Activated T-helper 1 cell treated with Interleukin-2 at 50 U/mL for 16 hours (primary cell): ENCODE measurements around the gene NUP214.
"Not testable (repeated sequence)": the region's sequence is repeated elsewhere in the genome, so short reads cannot be mapped to it uniquely, and the experiment has no call there.

Experiments
- DNase-seq: peaks from one replicate; pipeline ENCODE4 v3.0.0-alpha.2; 2020; ENCODE audit warnings: low read depth

NUP214 gene

DNA sequence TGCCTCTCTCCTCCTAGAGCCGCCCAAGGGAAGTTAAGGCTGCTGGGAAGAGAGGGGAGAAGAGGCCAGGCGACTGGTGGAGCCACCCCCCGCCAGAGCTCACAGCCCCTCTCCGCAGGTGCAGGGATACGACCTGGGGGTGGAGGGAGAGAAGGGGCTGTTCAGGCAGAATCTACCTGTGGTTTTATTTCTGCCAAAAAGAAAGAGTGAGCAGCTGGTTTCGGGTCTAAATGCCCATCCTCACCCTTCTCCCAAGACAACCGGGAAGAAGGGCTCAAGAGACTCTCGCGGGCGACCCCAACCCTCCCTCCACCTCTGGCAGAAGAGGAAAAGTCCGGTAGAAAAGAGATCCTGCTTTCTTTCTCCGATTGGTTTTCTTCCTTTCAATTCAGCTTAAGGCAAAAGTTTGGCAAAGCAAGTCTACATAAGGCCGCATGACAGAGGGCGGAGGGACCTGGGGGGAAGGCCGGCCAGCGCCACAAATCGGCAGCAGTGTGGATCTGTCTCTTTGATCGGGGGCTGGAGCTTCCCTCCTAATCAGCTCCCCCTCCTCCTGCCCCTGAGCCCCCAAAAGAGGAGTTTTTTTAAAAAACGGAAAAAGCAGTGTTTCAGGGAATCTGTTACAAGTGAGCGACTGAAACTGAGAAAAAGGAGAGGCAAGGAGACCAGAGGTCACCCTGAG is 134.7 kb downstream of the NUP214 start:
- DNase-seq: no peak

GRCh38 chr9:131260751-131261452 is 135.5 kb downstream of the NUP214 start:
- DNase-seq: no peak

GRCh38 chr9:131262327-131263032 is 137.1 kb downstream of the NUP214 start:
- DNase-seq: no peak

DNA sequence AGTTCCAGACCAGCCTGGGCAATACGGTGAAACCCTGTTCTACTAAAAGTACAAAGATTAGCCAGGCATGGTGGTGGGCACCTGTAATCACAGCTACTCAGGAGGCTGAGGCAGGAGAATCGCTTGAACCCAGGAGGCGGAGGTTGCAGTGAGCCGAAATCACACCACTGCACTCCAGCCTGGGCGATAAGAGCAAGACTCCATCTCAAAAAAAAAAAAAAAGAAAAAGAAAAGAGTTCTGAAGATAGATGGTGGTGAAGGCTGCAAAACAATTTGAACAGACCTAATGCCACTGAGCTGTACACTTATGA is 137.6 kb downstream of the NUP214 start:
- not testable (repeated sequence) for DNase-seq

GRCh38 chr9:131263701-131264100 is 138.3 kb downstream of the NUP214 start:
- no peak for DNase-seq

DNA sequence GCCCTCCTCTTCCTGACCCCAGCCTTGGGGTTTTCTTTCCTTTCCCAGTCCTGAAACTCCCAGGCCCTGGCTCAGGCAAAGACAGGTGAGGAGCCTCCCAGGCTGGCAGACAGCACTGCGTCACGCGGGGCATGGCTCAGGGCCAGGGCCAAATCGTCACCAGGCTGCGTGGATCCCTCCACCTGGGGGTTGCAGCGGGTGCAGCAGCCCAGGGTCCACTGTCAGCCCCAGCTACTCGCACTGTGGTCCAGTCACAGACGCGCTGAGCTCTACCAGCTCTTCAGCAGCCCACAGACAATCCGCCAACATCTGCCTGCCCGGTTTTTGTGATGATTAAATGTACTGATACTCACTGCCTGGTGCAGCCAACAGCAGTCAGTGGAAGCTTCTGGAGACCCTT is 138.8 kb downstream of the NUP214 start:
- no peak for DNase-seq

DNA sequence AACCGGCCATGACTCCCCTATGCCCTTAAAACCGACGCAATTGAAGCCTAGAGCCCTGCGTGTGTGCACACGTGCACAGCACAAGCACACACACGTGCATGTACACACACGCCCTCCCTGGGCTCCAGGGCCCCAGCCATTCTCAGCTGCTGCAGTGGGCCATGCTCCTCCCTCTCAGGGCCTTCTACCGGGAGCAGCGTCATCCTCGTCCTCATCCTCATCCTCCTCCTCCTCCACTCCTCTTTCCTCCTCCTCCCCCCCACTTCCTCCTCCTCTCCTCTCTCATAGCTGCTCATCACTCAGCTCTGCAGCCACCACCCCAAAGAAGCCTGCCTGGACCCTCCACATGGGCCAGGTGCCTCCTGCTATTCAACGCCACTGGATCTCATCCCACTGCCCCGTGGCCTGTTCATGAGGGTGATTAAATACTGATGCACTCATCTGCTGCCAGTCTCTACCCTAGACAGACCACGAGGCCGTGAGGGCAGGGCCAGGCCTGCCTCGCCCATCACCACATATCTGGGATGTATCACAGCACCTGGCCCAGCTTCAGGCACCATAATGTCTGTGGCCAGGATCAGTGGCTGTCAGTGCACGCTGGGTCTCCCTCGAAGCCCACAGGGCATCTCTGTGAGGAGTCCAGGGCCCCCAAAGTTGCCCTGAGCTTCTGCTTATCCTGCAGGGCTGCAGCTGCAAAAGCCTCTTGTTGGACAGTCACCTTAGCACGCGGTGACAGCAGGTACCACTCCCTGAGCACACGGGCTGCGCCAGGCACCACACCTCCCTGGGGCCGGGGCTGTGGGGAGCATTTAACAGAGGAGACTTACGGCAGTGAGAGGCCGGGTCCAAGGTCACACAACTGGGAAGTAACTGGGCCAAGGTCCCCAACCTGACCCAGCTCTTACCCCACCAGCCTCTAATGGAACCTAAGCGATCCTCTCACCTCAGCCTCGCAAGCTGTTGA is 141.2 kb downstream of the NUP214 start:
- no peak for DNase-seq

DNA sequence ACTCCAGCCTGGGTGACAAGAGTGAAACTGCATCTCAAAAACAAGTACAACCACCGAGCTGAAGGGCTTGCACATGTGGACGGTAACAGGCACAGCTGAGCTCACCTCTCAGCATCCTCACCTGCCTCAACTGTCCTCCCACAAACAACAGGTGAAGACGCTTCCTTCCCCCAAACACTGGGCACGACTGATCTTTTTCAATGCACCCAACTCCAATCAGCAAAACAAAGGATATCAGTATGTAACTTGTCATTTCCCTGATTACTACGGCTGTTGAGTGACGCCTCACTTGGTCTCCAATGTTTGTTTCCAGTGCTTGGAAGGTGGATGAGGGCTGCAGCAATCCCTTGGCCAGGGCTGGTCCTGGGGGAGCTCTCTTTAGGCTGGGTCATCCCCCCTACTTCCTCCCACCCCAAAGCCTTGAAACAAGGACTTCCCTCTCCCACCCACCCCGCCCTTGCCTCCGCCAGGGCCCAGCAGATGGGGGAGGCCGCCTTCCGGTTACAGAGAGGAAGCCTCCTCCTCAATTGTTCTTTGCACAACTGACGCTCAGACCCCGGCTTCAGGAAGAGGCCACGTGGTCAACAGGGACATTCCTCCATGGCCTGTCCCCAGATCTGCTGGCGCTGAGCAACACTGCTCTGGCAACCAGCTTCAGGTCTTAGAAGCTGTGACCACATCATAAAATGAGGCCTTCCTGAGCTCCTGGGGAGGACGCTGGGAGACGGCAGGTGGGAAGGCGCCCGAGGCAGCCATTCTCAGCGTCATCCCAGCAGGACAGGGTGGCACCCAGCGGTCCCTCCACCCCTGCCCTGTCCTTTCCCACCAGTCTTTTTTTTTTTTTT is 145.0 kb downstream of the NUP214 start:
- DNase-seq: no peak

GRCh38 chr9:131271016-131271273 is 145.6 kb downstream of the NUP214 start:
- not testable (repeated sequence) for DNase-seq

DNA sequence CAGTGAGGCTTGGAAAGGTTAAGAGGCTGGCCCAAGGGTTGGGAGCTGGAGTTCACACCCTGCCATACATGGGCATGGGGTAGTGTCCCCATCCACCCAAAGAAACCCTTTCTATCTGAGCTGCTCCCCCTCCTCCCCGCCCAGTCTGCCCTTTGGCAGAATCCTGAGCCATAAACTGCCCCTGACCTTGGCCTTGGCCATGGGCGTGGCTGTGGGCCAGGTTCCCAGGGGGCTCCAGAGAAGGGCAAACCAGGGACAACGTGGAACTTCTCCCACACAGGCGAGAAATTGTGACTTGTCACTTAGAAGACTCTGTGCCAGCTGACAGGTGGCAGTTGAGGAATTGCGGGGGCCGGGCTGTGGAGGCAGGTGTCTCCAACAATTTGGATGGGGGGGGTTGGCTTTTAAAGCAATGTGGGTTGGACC is 146.1 kb downstream of the NUP214 start:
- no peak for DNase-seq

DNA sequence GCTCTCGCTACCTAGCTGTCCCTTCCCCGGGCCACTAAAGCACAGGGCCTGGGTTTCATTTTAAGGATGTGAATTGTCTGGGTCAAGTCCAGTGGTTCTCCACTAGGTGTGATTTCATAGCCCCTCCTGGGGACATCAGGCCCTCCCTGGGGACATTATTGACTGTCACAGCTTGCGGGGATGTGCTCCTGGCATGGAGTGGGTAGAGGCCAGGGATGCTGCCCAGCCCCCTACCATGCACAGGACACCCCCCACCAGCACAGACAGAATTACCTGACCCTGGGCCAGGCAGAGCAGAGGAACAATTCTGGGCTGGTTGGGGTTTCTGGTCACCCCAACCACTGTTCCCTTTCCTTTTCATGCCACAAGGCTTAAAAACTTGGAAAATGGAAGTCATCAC is 146.8 kb downstream of the NUP214 start:
- no peak for DNase-seq

DNA sequence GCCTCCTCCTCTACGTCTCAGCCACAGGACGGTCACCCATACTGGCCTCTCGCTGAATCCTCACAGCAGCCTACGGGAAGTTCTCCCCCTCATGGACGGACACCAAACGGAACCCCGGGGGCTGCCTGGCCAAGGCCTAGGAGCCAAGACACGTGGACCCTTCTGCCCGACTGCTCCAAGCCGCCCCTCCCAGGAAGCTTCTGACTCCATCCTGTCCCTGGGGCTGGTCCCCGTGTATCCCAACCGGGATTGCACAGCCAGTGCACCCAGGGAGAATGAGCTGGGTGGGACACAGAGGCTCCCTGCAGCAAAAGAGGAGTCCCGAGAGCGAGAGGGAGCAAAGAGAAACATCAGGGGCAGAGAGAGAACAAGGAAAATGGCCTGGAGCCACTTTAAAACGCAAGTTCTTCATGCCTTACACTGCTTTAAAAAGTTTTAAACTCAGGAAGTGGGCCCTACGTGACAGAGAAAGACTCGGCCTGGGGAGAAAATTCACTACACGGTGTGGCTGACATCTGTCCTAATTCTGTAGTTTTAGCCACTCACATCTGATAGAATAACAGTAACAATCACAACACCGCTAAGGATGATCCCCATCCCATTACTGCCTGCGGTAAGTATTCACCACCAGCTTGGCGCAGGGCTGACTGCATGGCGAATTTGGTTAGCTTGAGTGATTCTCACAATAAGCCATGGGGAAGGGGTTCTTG is 147.9 kb downstream of the NUP214 start:
- DNase-seq: no peak

DNA sequence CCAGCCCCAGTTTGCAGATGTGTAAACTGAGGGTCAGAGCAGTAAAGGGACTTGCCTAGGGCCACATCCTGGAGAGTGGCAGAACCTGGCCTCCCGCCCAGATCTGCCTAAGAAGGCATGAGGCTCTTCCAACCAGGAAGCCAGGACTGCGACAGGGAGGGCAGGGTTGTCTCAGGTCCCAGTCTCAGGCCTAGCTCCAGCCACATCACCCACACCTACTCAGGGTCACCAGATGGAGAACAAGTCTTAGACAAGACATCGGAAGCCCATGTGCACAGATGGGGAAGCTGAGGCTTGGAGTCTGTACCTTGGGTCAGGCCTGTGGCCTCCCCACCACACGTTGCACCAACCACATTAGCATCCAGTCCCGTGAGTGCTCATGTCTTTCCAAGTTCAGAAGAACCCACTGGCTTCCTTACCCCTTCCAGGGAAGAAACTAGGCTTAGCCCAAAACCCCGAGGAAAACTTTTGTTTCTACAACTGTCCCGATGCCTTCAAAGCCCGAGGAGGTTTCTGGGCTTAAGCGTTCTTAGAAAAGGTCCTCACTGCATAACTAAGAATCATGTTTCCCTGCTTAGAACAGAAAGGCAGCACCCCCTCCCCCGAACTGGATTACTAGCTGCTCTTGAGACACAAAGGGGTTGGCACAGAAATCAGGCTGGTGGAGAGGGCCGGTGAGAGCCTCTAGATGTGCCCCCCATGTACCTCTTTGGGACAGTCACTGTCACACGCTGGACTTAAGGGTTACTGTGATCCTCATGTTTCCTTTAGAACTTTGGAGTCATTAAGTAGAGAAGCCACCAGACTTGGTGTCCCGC is 148.7 kb downstream of the NUP214 start:
- no peak for DNase-seq

DNA sequence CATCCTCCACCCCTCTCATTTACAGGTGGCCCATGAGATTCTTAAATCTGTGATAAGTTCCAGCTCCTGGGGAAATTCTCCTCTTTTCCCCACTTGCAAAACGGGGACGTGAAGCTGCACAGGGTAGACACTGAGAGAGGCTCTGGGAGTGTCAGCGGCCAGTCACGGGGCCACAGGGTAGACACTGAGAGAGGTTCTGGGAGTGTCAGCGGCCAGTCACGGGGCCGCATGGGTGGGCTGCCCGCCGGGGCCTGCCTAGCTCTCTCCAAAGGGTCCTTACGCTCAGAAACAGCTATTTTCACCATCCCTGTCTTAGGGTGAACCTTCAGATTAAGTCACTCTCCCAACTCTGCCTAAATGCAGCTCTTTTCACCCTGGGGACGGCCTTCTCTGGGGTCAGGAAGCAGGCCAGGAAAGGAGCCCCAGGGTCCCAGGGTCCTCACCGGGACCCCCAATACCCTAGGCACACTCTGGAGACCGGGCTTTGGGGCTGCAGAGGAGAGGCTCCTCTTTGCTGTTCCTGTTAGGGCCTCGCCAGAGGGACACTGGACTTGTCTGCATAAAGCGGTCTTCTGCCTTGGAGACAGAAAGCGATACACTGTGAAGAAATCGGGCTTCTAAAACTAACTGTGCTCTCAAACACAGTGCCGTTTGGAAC is 149.4 kb downstream of the NUP214 start:
- DNase-seq: no peak

- no peak for DNase-seq
These were observed 150.1 kb downstream of the NUP214 start for GRCh38 chr9:131275332-131276093.

GRCh38 chr9:131276094-131276888 is 150.9 kb downstream of the NUP214 start, which contains the start of gene FAM78A:
FAM78A (minus strand) TSS chr9:131276510; CDS start chr9:131276179, 331 bp downstream.
- no peak for DNase-seq

DNA sequence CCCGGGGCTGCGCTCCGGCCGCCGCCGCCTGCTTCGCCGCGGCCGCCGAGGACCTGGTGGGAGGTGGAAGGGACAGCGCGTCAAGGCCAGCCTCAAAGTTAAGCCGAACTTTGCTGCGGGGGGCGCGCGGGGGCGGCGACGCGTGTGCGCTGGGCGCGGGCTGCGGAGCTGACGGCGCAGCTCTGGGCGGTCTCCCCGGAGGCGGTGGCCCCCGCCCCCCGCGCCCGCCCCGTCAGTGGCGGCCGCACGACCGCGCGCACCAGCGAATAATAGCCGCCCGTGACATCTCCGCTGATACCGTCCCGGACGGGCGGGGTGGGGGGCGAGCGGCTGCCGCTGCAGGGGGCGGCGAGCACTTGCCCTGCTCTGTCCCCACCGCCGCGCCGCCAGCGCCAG is 151.5 kb downstream of the NUP214 start:
- DNase-seq: no peak
